NCI-H2196 (cell line): Measurements from ENCODE around the gene RNFT2.
A peak's percentile ranks its signal among the peaks of the same experiment; 100 is the strongest.

ENCODE experiments used
- DNase-seq: peaks from one replicate; lab custom pipeline; 2025; ENCODE audit not compliant: unreplicated experiment; lab: John Stamatoyannopoulos, UW

Gene RNFT2

GRCh38 chr12:116876151-116876869 is 138.2 kb downstream of the RNFT2 start:
- no peak for DNase-seq

DNA sequence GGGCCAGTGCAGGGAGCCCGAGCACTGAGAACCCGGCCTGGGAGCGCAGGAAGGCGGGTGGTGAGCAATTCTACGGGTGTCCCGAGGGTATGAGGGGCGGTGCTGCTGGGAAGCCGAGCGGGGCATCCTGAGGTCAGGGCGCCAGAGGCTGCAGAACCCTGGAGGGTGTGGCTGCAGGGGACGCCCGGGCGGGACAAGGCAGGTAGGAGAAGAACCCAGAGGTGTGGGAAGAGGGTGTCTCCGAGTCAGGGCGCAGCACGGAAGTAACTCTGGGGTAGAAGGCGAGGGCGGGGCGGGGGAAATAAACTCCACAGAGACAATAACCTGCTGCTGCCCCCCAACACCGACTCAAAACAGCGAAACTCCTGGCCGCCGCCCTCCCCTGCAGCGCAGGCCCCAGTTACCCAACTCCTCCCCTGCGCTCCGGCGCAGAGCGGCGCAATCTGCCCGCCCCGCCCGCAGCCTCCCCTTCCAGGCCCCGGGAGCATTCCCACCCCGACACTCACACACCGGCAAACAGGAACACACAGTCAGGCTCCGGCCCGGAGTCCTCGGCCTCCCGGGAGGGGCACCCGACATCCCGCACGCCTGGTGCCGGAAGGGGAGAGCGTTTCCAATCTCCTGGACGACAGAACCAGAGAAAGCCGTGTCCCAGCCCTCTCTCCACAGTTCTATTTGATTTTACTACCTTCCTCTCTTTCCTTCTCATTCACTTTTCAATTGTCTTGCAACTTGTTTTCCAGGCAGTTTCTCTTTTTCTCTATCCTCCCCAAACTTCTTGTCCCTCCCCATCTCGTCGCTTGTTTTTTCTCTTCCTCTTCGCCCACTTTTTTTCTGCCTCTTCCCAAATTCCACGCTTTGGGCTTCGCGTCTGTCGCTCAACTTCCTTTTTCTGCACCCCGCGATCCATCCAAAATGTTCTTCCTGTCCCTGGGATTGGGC is 140.7 kb downstream of the RNFT2 start:
- DNase-seq: no peak

DNA sequence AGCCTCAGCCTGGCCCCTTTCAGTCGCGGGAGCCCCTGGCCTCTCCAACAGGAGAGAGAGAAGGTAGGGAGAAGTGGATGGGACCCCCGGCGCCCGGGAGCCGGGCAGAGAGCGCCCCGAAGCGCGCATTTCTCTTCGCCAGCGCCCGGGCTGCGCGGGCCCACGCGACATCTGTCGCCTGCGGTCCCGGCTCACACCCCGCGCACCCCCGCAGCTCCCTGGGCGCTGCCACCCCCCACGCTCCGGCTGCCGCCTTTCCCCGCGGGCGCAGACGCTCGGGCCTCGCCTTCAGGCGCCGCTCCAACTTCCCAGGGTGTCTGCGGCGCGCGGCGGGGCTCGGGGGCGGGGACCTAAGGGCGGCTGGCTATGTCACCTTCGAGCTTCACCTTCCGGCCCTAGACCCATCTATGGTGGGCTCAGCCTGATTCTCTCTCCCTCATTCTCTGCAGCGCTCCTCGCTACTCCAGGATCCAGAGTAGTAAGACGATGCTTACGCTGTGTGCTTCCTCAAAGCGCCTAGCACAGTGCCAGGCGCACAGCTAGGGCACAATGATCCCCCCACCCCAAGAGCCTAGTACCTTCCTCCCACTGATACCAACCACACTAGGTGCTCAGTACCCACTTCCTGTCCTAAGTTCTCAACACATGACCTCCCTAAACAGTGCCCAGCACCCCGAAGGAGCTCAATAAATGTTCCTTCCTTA is 141.5 kb downstream of the RNFT2 start:
- no peak for DNase-seq

GRCh38 chr12:116880213-116880816 is 142.2 kb downstream of the RNFT2 start:
- DNase-seq: no peak

DNA sequence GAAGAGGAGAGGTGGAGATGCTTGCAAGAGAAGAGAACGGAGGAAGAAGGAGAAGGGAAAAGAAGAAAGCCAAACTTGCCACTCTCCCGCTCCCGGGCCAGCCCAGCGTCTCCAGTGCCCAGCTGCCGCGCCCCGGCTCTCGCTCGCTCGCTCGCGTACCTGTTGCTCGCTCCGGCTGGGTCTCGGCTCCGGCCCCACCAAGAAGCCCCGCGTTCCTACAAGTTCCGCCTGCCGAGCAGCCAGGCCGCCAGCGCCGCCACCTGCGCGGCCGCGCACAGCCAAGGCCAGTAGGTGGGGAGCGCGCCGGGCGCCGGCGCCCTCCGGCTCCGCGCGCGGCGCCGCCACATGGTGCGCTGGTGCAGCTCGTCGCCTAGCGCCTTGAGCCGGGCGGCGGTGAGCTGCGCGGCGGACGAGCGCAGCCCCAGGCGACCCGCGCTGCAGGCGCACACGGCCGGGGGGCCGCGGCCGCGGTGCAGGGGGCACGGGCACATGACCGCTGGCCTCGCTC is 142.8 kb downstream of the RNFT2 start:
- peak; percentile 71 for DNase-seq

GRCh38 chr12:116881325-116881876 is 143.3 kb downstream of the RNFT2 start, which contains the start of gene HRK:
TSS of gene HRK (minus strand) at chr12:116881441. CDS start at chr12:116881307, 134 bp downstream.
- peak; percentile 59 for DNase-seq

DNA sequence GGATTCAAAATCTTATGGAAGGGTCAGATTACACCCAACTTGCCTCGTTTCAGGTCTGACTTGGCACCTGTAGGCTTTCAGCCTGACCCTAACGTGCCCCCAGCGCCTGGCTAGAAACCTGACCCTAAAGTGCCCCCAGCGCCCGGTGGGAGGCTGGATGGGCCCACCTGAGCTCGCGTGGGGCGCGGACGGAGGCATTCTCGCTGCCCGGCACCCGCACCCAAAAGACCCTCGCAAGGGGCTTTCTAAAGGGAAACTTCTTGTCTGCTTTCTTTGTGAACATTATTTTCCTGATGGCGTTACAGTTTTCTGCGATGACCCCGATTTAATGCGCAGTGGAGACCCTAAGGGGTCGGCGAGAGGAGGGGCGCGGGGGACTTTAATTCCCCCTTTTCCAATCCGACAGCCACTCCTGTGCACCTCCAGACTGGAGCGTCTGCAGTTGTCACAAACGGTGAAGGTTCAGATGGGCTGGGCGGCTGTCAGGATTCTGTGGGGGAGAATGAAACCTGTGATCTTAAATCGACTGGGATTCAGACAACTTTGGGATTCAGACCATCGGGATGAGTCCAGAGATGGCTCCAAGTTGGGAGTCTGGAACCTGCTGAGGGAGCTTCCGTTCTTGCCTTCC is 143.9 kb downstream of the RNFT2 start:
- DNase-seq: no peak

DNA sequence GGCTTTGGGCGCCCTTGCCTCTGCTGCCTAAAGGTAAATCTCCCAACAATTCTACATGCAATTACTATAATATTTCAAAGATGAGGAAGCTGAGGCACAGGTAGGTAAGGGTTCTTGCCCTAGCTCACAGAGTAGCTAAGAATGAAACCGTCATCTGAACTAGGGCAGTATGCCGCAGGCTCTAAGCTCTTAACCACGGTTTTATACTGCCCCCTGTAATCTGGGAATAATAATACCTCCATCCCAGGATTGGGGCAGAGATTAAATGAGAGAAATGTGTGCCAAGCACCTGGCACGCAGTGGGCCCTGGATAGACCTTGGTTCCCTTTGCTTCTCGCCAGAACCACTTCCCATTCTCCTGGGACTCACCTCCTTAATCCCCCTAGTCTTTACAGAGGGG is 144.6 kb downstream of the RNFT2 start:
- no peak for DNase-seq

DNA sequence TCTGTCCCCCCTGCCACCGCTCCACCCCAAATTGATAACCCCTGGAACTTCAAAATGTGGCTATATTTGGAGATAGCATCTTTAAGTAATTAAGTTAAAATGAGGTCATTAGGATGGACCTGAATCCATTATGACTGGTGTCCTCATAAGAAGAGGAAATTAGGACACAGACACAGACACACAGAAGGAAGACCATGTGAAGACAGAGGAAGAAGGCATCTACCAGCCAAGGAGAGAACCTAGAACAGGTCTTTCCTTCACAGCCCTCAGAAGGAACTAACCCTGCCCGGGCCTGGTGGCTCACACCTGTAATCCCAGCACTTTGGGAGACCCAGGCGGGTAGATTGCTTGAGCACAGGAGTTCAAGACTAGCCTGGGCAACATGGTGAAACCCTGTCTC is 146.8 kb downstream of the RNFT2 start:
- DNase-seq: no peak

- no peak for DNase-seq
Measured at GRCh38 chr12:116885491-116885890, 147.4 kb downstream of the RNFT2 start.

DNA sequence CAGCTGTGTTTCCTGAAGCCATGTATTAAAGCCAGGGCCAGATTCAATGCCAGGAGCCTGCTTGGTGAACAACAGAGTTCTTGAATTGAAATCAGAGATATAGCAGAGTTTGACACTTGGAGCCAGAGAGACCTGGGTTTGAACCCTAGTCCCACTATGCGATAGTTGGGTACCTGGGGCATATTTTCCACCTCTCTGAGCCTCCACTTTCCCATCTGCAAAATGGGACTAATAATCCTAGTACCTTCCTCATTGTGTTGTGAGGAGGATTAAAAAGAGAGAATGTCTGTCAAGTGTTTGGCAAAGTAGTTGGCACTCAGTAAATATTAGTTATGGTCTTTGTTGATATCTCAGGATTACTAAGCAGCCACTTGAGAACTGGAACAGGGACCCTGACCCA is 149.1 kb downstream of the RNFT2 start:
- no peak for DNase-seq

GRCh38 chr12:116887897-116888296 is 149.8 kb downstream of the RNFT2 start:
- no peak for DNase-seq

DNA sequence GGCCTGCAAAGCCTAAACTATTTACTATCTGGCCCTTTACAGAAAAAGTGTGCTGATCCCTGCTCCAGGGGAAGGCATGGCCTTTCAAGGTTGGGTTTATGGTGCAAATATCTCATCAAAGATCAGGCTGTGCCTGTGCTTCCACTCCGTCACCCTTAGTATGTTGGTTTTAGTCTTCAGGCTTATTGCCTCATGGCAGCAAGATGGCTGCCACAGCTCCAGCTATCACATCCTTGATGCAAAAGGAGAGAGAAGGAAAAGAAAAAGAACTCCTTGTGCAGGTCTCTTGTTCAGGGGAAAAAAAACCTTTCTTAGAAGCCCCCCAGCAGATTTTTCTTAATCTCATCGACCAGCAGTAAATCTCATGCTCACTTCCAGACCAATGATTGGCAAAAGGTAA is 152.2 kb downstream of the RNFT2 start:
- DNase-seq: no peak

DNA sequence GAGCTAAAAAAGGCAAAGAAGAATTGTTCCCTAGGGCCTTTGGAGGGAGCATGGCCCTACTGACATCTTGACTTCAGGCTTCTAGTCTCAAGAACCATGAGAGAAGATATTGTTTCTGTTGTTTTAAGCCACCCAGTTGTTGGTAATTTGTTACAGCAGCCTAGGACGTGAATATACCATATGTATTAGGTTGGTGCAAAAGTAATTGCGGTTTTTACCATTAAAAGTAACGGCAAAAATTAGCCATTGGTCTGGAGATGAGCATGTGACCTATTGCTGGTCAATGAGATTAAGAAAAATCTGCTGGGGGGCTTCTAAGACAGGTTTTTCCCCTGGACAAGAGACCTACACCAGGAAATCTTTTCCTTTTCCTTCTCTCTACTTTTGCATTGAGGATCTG is 152.9 kb downstream of the RNFT2 start:
- no peak for DNase-seq

DNA sequence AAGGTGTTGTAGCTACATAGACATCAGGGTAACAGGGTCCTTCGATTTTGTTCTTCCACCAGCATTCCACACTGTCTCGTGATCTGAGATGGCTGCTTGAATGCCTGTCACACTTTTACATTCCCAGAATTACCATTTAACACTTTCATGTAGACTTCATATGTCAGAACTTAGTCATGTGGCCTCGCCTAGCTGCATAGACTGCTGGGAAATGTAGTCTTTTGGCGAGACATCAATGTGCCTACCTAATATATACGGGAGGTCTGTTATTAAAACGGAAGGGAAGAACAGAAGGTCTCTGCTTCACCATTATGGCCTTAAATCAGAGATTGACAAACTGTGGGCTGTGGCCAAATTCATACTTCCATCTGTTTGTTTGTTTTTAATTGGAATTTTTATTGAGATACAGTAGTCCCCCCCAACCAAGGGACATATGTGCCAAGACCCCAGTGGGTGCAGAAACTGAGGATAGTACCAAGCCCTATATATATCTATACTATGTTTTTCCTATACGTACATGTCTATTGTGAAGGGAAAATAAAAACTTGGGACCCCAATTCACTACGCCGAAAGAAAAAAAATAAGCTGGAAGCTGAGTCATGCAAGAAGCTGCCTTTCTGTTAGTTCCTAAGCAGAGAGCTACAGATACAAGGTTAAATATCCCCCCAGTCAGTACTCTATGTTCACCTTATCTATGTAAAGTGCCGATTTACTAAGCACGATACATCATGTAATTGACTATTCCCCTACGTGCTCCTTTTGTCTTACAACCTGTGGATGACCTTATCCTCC is 154.4 kb downstream of the RNFT2 start:
- DNase-seq: no peak

GRCh38 chr12:116894913-116895312 is 156.8 kb downstream of the RNFT2 start:
- DNase-seq: no peak

DNA sequence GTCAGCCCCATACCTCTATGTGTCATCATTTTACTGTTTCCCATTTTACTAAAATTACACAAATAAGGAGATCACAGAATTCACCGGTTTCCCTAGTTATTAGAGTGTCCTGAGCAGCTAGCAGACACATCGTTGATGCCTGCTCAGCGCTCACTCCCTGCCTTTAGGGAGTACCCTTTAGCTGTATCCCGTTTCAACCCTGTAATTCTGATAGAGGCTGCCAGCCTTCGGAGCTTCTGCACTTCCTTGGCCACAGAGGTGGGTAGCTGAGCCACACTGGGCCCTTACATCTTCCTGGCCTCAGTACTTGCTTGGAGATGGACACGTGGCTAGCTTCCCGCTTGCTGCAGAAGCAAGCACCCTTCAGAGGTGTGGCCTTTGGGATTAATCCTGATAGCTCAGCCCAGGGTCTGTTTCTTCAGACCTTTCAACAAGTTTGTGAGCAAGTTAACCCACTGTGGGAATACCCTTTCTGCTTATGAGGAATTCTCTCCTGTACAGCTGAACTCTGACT is 158.4 kb downstream of the RNFT2 start:
- no peak for DNase-seq

- DNase-seq: no peak
Measured at GRCh38 chr12:116897476-116897875, 159.4 kb downstream of the RNFT2 start.

- DNase-seq: no peak
Measured at GRCh38 chr12:116898669-116899068, 160.6 kb downstream of the RNFT2 start.
